ENCODE measurements around the gene DAZAP1.

Gene DAZAP1

GRCh38 chr19:1445185-1445931 is 38.0 kb downstream of the DAZAP1 start:
- DNase-seq (ENCODE audit: low read depth): peak; percentile 54

- no peak for DNase-seq (ENCODE audit: low read depth)
Observed at GRCh38 chr19:1445932-1446712, 38.7 kb downstream of the DAZAP1 start.

- DNase-seq (ENCODE audit: low read depth): no peak
Observed at GRCh38 chr19:1446713-1447481, 39.5 kb downstream of the DAZAP1 start.

GRCh38 chr19:1447504-1447903 is 40.1 kb downstream of the DAZAP1 start:
- DNase-seq (ENCODE audit: low read depth): no peak

GRCh38 chr19:1447944-1448343 is 40.6 kb downstream of the DAZAP1 start:
- DNase-seq (ENCODE audit: low read depth): no peak

GRCh38 chr19:1449467-1450442 is 42.4 kb downstream of the DAZAP1 start, which contains the start of gene APC2:
Gene APC2, plus strand, starts transcription at chr19:1450121. Its CDS starts 2,881 bp downstream, at chr19:1453002.
- DNase-seq (ENCODE audit: low read depth): no peak

- DNase-seq (ENCODE audit: low read depth): no peak
Observed at GRCh38 chr19:1450735-1451731, 43.6 kb downstream of the DAZAP1 start.

- no peak for DNase-seq (ENCODE audit: low read depth)
Observed at GRCh38 chr19:1451916-1452801, 44.8 kb downstream of the DAZAP1 start.

GRCh38 chr19:1452802-1453524 is 45.6 kb downstream of the DAZAP1 start:
- no peak for DNase-seq (ENCODE audit: low read depth)

- no peak for DNase-seq (ENCODE audit: low read depth)
Observed at GRCh38 chr19:1453525-1454364, 46.4 kb downstream of the DAZAP1 start.

GRCh38 chr19:1455002-1455335 is 47.6 kb downstream of the DAZAP1 start:
- DNase-seq (ENCODE audit: low read depth): no peak

- DNase-seq (ENCODE audit: low read depth): no peak
Observed at GRCh38 chr19:1455336-1456120, 48.1 kb downstream of the DAZAP1 start.

GRCh38 chr19:1456121-1456900 is 48.9 kb downstream of the DAZAP1 start:
- no peak for DNase-seq (ENCODE audit: low read depth)

- no peak for DNase-seq (ENCODE audit: low read depth)
Observed at GRCh38 chr19:1457031-1457739, 49.8 kb downstream of the DAZAP1 start.

GRCh38 chr19:1457892-1458291 is 50.5 kb downstream of the DAZAP1 start:
- no peak for DNase-seq (ENCODE audit: low read depth)

Measured in stimulated activated CD8-positive, alpha-beta memory T cell treated with anti-CD3 and anti-CD28 coated beads, Interleukin-15, amount 100 ng/mL, for 24 hours (primary cell).